Measurements from ENCODE around the gene PTGER4.
A peak's percentile ranks its signal among the peaks of the same experiment; 100 is the strongest.
"Not testable (repeated sequence)": the region's sequence is repeated elsewhere in the genome, so short reads cannot be mapped to it uniquely, and the experiment has no call there.

PTGER4 gene

DNA sequence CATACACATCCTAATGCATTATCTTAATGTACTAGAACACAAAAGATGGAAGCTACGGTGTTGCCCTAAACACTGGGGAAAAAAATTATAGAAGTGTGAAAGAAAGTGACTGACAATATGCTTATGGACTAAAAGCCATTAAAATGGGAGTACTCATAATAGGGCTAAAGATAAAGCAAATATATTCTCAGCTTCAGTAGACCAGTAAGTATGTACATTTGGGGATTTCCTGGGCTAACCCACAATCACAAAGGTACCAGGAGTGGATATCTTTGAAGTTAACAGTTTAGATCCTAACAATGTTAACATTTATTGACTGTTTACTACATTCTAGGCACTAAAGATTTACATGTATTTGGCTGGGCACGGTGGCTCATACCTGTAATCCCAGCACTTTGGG is 36.9 kb downstream of the PTGER4 start:
- H3K4me3 ChIP-seq (ENCODE audit: low read depth, low read length), result no peak overlapping the region
- ChIA-PET POLR2A (no interaction called here), CTCF (interaction anchor here (0.8 to 2.4 kb wide), 8 partner anchors 11 to 1002 kb away, joined by 3 to 7 read pairs (median 4); no protein-coding TSS in a partner anchor)
- TF ChIP-seq, protein P1, sequence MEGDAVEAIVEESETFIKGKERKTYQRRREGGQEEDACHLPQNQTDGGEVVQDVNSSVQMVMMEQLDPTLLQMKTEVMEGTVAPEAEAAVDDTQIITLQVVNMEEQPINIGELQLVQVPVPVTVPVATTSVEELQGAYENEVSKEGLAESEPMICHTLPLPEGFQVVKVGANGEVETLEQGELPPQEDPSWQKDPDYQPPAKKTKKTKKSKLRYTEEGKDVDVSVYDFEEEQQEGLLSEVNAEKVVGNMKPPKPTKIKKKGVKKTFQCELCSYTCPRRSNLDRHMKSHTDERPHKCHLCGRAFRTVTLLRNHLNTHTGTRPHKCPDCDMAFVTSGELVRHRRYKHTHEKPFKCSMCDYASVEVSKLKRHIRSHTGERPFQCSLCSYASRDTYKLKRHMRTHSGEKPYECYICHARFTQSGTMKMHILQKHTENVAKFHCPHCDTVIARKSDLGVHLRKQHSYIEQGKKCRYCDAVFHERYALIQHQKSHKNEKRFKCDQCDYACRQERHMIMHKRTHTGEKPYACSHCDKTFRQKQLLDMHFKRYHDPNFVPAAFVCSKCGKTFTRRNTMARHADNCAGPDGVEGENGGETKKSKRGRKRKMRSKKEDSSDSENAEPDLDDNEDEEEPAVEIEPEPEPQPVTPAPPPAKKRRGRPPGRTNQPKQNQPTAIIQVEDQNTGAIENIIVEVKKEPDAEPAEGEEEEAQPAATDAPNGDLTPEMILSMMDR (IDR thresholded peaks at IDR 0.05; ENCODE audit: insufficient read depth, low read length, missing control alignments), result no peak
- no peak for DNase-seq (ENCODE audit: low read depth, low spot score)

DNA sequence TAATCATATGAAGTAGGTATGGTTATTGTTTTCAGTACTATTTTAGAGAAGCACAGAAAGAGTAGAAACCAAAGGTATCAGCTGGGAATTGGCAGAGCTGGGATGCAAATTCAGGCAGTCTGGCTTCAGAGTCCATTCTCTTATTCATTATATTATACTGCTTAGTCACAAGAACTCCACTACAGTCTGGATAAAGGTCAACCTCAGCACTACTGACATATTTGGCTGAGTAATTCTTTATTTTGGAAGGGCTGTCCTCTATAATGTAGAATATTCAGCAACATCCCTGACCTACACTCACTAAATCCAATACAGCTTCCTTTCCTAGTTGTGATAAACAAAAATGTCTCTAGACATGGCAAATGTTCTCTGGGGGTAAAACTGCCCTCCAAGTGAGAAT is 37.6 kb downstream of the PTGER4 start:
- CTCF ChIA-PET, result interaction anchor here (0.8 to 2.4 kb wide), 5 partner anchors 11 to 165 kb away, joined by 3 to 8 read pairs (median 3); no protein-coding TSS in a partner anchor
- DNase-seq (ENCODE audit: low read depth, low spot score), result peak; percentile 17
- POLR2A ChIA-PET, result no interaction called here
- no peak overlapping the region for H3K4me3 ChIP-seq (ENCODE audit: low read depth, low read length)
- TF ChIP-seq, protein P1 (IDR thresholded peaks at IDR 0.05; ENCODE audit: insufficient read depth, low read length, missing control alignments), result no peak

DNA sequence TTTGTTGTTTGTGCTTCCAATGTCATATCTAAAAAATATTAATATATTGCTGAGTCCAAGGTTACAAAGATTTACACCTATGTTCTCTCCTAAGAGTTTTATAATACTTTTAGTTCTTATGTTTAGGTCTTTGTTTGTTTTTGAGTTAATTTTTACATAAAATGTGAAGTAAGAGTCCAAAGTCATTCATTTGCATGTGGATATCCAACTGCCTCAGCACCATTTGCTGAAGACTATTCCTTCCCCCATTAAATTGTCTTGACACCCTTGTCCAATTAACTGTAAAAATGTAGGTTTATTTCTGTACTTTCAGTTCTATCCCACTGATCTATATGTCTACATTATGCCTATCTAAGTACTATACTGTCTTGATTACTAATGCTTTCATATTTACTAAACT is 40.4 kb downstream of the PTGER4 start:
- H3K4me3 ChIP-seq (ENCODE audit: low read depth, low read length), result no peak overlapping the region
- CTCF ChIA-PET, result interaction anchor here (1.3 to 1.9 kb wide), 2 partner anchors 14 to 771 kb away, joined by 4 to 6 read pairs; no protein-coding TSS in a partner anchor
- POLR2A ChIA-PET, result no interaction called here
- TF ChIP-seq, protein P1 (IDR thresholded peaks at IDR 0.05; ENCODE audit: insufficient read depth, low read length, missing control alignments), result no peak
- DNase-seq (ENCODE audit: low read depth, low spot score), result no peak

DNA sequence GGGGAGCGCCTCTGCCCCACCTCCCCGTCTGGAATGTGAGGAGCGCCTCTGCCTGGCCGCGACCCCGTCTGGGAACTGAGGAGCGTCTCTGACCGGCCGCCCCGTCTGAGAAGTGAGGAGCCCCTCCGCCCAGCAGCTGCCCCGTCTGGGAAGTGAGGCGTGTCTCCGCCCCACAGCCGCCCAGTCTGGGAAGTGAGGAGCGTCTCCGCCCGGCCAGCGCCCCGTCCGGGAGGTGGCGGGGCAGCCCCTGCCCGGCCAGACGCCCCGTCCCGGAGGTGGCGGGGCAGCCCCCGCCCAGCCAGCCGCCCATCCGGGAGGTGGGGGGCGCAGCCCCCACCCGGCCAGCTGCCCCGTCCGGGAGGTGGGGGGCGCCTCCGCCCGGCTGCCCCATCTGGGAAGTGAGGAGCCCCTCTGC is 42.8 kb downstream of the PTGER4 start:
- POLR2A ChIA-PET; H3K4me3 ChIP-seq (ENCODE audit: low read depth, low read length); DNase-seq (ENCODE audit: low read depth, low spot score): not testable (repeated sequence)
- CTCF ChIA-PET, result interaction anchor here (0.7 kb wide), 1 partner anchor 9 kb away, joined by 3 read pairs; no protein-coding TSS in a partner anchor

DNA sequence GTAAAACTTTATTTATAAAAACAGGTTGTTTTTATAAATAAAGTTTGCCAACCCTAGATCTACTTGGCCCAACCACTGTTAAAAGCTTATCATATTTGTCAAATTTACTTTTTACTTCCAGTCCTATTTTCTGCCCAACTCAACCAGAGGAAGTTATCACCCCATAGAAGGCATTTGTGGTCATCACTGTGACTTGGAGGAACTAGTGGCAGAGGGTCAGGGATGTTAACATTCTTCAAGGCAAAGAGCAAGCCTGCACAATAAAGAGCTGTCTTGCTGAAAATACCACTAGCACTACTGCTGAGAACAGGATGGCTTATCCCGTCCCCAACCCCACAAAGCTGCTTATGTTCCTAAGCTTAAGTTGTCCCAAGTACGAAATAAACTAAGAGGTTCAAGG is 53.7 kb downstream of the PTGER4 start:
- CTCF ChIA-PET, result interaction anchor here (0.7 to 6.1 kb wide), 9 partner anchors 10 to 1155 kb away, joined by 3 to 76 read pairs (median 5); no protein-coding TSS in a partner anchor
- DNase-seq (ENCODE audit: low read depth, low spot score), result no peak
- no peak overlapping the region for H3K4me3 ChIP-seq (ENCODE audit: low read depth, low read length)
- POLR2A ChIA-PET, result no interaction called here
- TF ChIP-seq, protein P1 (IDR thresholded peaks at IDR 0.05; ENCODE audit: insufficient read depth, low read length, missing control alignments), result no peak

DNA sequence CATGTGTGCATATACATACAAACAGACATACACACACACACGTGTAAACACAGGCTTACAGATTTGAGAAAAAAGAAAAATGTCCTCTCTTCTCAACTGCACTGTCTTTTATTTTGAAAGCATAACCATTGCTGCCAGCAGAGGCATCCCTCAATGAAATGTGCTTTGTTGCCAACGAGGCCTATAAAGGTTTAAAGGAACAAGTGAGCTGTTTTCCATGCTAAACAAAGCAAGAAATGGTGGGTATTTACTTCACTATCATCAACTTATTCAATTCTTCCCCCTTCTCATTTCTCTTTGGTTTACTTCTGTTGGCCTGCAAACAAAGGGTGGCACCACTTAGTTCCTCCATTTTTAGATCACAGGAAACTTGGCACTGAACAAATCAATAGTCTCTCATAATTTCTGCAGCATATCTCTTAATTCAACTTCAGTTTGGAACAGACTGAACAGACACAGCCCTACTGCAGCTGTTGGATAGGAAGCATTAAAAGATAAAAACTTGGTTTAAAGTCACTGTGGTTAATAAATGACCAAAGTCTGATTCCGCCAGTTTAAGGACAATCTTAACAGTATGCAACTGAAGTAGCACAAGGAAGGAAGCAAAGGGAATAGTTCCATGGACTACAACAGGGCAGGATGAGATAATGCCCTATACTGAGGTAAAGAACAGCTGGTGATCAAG is 54.3 kb downstream of the PTGER4 start:
- TF ChIP-seq, protein P1 (IDR thresholded peaks at IDR 0.05; ENCODE audit: insufficient read depth, low read length, missing control alignments), result no peak
- no peak for DNase-seq (ENCODE audit: low read depth, low spot score)
- POLR2A ChIA-PET, result no interaction called here
- H3K4me3 ChIP-seq (ENCODE audit: low read depth, low read length), result no peak overlapping the region
- CTCF ChIA-PET, result interaction anchor here (0.7 to 6.1 kb wide), 13 partner anchors 9 to 1155 kb away, joined by 3 to 76 read pairs (median 6); no protein-coding TSS in a partner anchor
